ENCODE measurements around the gene SPG7. TPM values are rescaled to one million over a fixed set of nuclear protein-coding genes. Genes with fewer than 3 reads are reported as not detected.

SPG7 gene
- total RNA-seq, 1 experiment from 2014 or later: 160 TPM

- Histone ChIP-seq H3K9me2 (ENCODE audit: insufficient read depth) (no peaks in the 10 kb centered on the region), H4K20me1 (ENCODE audit: insufficient read depth) (peaks cover 13% of the 10 kb centered on the region), H3K36me3 (ENCODE audit: low read depth) (peaks cover 8% of the 10 kb centered on the region), H3K79me2 (ENCODE audit: low read depth) (peaks cover 57% of the 10 kb centered on the region), H3K4me2 (peak overlapping the region; percentile 100), H3K9me3 (ENCODE audit: insufficient read depth, low read depth) (no peaks in the 10 kb centered on the region), H3K27ac (peak overlapping the region; percentile 60), H3K4me1 (replicated peaks; ENCODE audit: insufficient read depth) (peaks cover 54% of the 10 kb centered on the region), H3F3A (ENCODE audit: insufficient read depth, low read depth) (peaks cover 49% of the 10 kb centered on the region), H3K4me3 (peak overlapping the region; percentile 84), H3K27me3 (ENCODE audit: insufficient read depth, low read depth) (no peaks in the 10 kb centered on the region), H2AFZ (peak overlapping the region; percentile 81)
- ChIA-PET CTCF (interaction anchor here (0.6 kb wide), 1 partner anchor 44 kb away, joined by 4 read pairs; no protein-coding TSS in a partner anchor), POLR2A (ENCODE audit: unreplicated experiment) (interaction anchor here (0.5 to 0.6 kb wide), 3 partner anchors 16 to 38 kb away, joined by 3 to 4 read pairs (median 3); no protein-coding TSS in a partner anchor)
- no peak for TF ChIP-seq EZH2 (IDR thresholded peaks at IDR 0.05; ENCODE audit: low read depth)
- no peak for TF ChIP-seq CTCF (conservative IDR thresholded peaks at IDR 0.05)
- no peak for DNase-seq
- no TSS peak for BruUV-seq (replicated peaks)
- intact Hi-C loops (cut with micrococcal nuclease; ENCODE audit: unreplicated experiment): loop anchor here (5.0 kb wide), 1 partner anchor 55 kb away; the partner anchor contains the start of gene RPL13
Observed at GRCh38 chr16:89507214-89507833, 879 bp upstream of the SPG7 start.

GRCh38 chr16:89510526-89510925 is 2.3 kb downstream of the SPG7 start:
- no peak overlapping the region for H3K27ac ChIP-seq
- H3K36me3 ChIP-seq (ENCODE audit: low read depth): peaks cover 8% of the 10 kb centered on the region
- BruUV-seq (replicated peaks): no TSS peak
- H3K4me1 ChIP-seq (replicated peaks; ENCODE audit: insufficient read depth): peaks cover 29% of the 10 kb centered on the region
- intact Hi-C loops (cut with micrococcal nuclease; ENCODE audit: unreplicated experiment): no loop called here
- ChIA-PET CTCF (interaction anchor here (0.6 kb wide), 3 partner anchors 21 to 941 kb away, joined by 5 to 8 read pairs (median 6); no protein-coding TSS in a partner anchor), POLR2A (ENCODE audit: unreplicated experiment) (no interaction called here)
- DNase-seq: no peak
- H3K4me3 ChIP-seq: no peak overlapping the region
- peaks cover 13% of the 10 kb centered on the region for H4K20me1 ChIP-seq (ENCODE audit: insufficient read depth)
- no peaks in the 10 kb centered on the region for H3K9me3 ChIP-seq (ENCODE audit: insufficient read depth, low read depth)
- H3K4me2 ChIP-seq: no peak overlapping the region
- no peaks in the 10 kb centered on the region for H3K27me3 ChIP-seq (ENCODE audit: insufficient read depth, low read depth)
- no peak for TF ChIP-seq EZH2 (IDR thresholded peaks at IDR 0.05; ENCODE audit: low read depth)
- no peak for TF ChIP-seq CTCF (conservative IDR thresholded peaks at IDR 0.05)
- H2AFZ ChIP-seq: no peak overlapping the region
- no peaks in the 10 kb centered on the region for H3K9me2 ChIP-seq (ENCODE audit: insufficient read depth)
- peaks cover 51% of the 10 kb centered on the region for H3K79me2 ChIP-seq (ENCODE audit: low read depth)
- peaks cover 29% of the 10 kb centered on the region for H3F3A ChIP-seq (ENCODE audit: insufficient read depth, low read depth)

- BruUV-seq (replicated peaks): no TSS peak
- Histone ChIP-seq H3K9me3 (ENCODE audit: insufficient read depth, low read depth) (no peaks in the 10 kb centered on the region), H3K36me3 (ENCODE audit: low read depth) (peaks cover 11% of the 10 kb centered on the region), H2AFZ (no peak overlapping the region), H3K4me3 (no peak overlapping the region), H3K9me2 (ENCODE audit: insufficient read depth) (no peaks in the 10 kb centered on the region), H3K4me1 (replicated peaks; ENCODE audit: insufficient read depth) (peaks cover 20% of the 10 kb centered on the region), H3K4me2 (no peak overlapping the region), H3K27ac (no peak overlapping the region), H4K20me1 (ENCODE audit: insufficient read depth) (peaks cover 13% of the 10 kb centered on the region), H3K27me3 (ENCODE audit: insufficient read depth, low read depth) (no peaks in the 10 kb centered on the region), H3K79me2 (ENCODE audit: low read depth) (peaks cover 51% of the 10 kb centered on the region), H3F3A (ENCODE audit: insufficient read depth, low read depth) (peaks cover 21% of the 10 kb centered on the region; the same call in 1 of the 2 replicates)
- TF ChIP-seq CTCF (conservative IDR thresholded peaks at IDR 0.05) (no peak), EZH2 (IDR thresholded peaks at IDR 0.05; ENCODE audit: low read depth) (no peak)
- ChIA-PET POLR2A (ENCODE audit: unreplicated experiment) (no interaction called here), CTCF (interaction anchor here (1.0 kb wide), 1 partner anchor 264 kb away, joined by 4 read pairs; no protein-coding TSS in a partner anchor)
- DNase-seq: no peak
- intact Hi-C loops (cut with micrococcal nuclease; ENCODE audit: unreplicated experiment): no loop called here
Observed at GRCh38 chr16:89511374-89511773, 3.2 kb downstream of the SPG7 start.

Measured in PC-9 (cell line).